Stimulated activated memory B cell treated with anti-CD40 and anti-IgM and Interleukin-4, amounts not matched to agents 10 μg/mL and 1 μg/mL and 100 μg/mL, for 72 hours (primary cell): ENCODE measurements around the gene PRR14L.
A peak's percentile ranks its signal among the peaks of the same experiment; 100 is the strongest.

ENCODE experiments used
- ATAC-seq: fragments of 150-1000 bp; cut with Tn5 transposase; 2 replicates; pipeline ENCODE4 v1.10.0; 2021
- H3K27ac Mint-ChIP-seq: one replicate; pipeline ENCODE4 v1.8.0; 2022; ENCODE audit warnings: mild to moderate bottlenecking, mixed read lengths
- H3K27me3 Mint-ChIP-seq: one replicate; pipeline ENCODE4 v1.8.0; 2022; ENCODE audit warnings: mixed read lengths
- H3K36me3 Mint-ChIP-seq: one replicate; pipeline ENCODE4 v1.8.0; 2022; ENCODE audit warnings: mixed read lengths
- H3K4me1 Mint-ChIP-seq: one replicate; pipeline ENCODE4 v1.8.0; 2022; ENCODE audit warnings: mixed read lengths
- H3K4me3 Mint-ChIP-seq: one replicate; pipeline ENCODE4 v1.8.0; 2022; ENCODE audit warnings: mild to moderate bottlenecking, moderate library complexity, mixed read lengths
- H3K9me3 Mint-ChIP-seq: one replicate; pipeline ENCODE4 v1.8.0; 2022; ENCODE audit warnings: mixed read lengths

The PRR14L gene

GRCh38 chr22:31647523-31648320, 102.2 kb downstream of the PRR14L start:
- H3K36me3 Mint-ChIP-seq = peaks cover 9% of the 10 kb centered on the region
- no peaks in the 10 kb centered on the region for H3K27me3 Mint-ChIP-seq
- ATAC-seq = no peak
- H3K9me3 Mint-ChIP-seq = no peaks in the 10 kb centered on the region
- no peak overlapping the region for H3K4me3 Mint-ChIP-seq
- H3K4me1 Mint-ChIP-seq = peaks cover 41% of the 10 kb centered on the region
- peak overlapping the region; percentile 68 for H3K27ac Mint-ChIP-seq

GRCh38 chr22:31647066-31647465, 102.9 kb downstream of the PRR14L start:
- Mint-ChIP-seq H3K9me3 (no peaks in the 10 kb centered on the region), H3K4me3 (no peak overlapping the region), H3K4me1 (peaks cover 35% of the 10 kb centered on the region), H3K27ac (peak overlapping the region; percentile 68), H3K36me3 (peaks cover 13% of the 10 kb centered on the region), H3K27me3 (no peaks in the 10 kb centered on the region)
- ATAC-seq = no peak

- no peaks in the 10 kb centered on the region for H3K9me3 Mint-ChIP-seq
- no peak overlapping the region for H3K4me3 Mint-ChIP-seq
- peaks cover 14% of the 10 kb centered on the region for H3K36me3 Mint-ChIP-seq
- peak overlapping the region; percentile 68 for H3K27ac Mint-ChIP-seq
- no peaks in the 10 kb centered on the region for H3K27me3 Mint-ChIP-seq
- ATAC-seq = peak; percentile 83
- peaks cover 28% of the 10 kb centered on the region for H3K4me1 Mint-ChIP-seq
Measured at GRCh38 chr22:31646186-31647019, 103.5 kb downstream of the PRR14L start.

- no peak for ATAC-seq
- Mint-ChIP-seq H3K9me3 (no peaks in the 10 kb centered on the region), H3K4me3 (no peak overlapping the region), H3K27ac (peak overlapping the region; percentile 96), H3K27me3 (no peaks in the 10 kb centered on the region), H3K4me1 (peaks cover 55% of the 10 kb centered on the region), H3K36me3 (peaks cover 11% of the 10 kb centered on the region)
Measured at GRCh38 chr22:31639436-31640039, 110.4 kb downstream of the PRR14L start.

GRCh38 chr22:31637891-31638618, 111.9 kb downstream of the PRR14L start:
- ATAC-seq = peak; percentile 85
- peaks cover 68% of the 10 kb centered on the region for H3K4me1 Mint-ChIP-seq
- peaks cover 14% of the 10 kb centered on the region for H3K36me3 Mint-ChIP-seq
- H3K27ac Mint-ChIP-seq = peak overlapping the region; percentile 96
- peak overlapping the region; percentile 77 for H3K4me3 Mint-ChIP-seq
- H3K9me3 Mint-ChIP-seq = no peaks in the 10 kb centered on the region
- H3K27me3 Mint-ChIP-seq = no peaks in the 10 kb centered on the region

GRCh38 chr22:31637447-31637890, 112.5 kb downstream of the PRR14L start:
- H3K27ac Mint-ChIP-seq = peak overlapping the region; percentile 96
- H3K4me3 Mint-ChIP-seq = peak overlapping the region; percentile 77
- no peaks in the 10 kb centered on the region for H3K27me3 Mint-ChIP-seq
- peaks cover 68% of the 10 kb centered on the region for H3K4me1 Mint-ChIP-seq
- H3K9me3 Mint-ChIP-seq = no peaks in the 10 kb centered on the region
- ATAC-seq = peak; percentile 84
- peaks cover 14% of the 10 kb centered on the region for H3K36me3 Mint-ChIP-seq

- ATAC-seq = no peak
Measured at GRCh38 chr22:31635638-31636306, 114.2 kb downstream of the PRR14L start.

GRCh38 chr22:31631436-31631835, 118.5 kb downstream of the PRR14L start:
- H3K9me3 Mint-ChIP-seq = no peaks in the 10 kb centered on the region

More at GRCh38 chr22:31635638-31636306, 114.2 kb downstream of the PRR14L start:
- no peaks in the 10 kb centered on the region for H3K27me3 Mint-ChIP-seq
- H3K4me3 Mint-ChIP-seq = no peak overlapping the region
- H3K27ac Mint-ChIP-seq = peak overlapping the region; percentile 40
- H3K4me1 Mint-ChIP-seq = peaks cover 75% of the 10 kb centered on the region
- peaks cover 9% of the 10 kb centered on the region for H3K36me3 Mint-ChIP-seq
- no peaks in the 10 kb centered on the region for H3K9me3 Mint-ChIP-seq

More at GRCh38 chr22:31631436-31631835, 118.5 kb downstream of the PRR14L start:
- no peaks in the 10 kb centered on the region for H3K27me3 Mint-ChIP-seq
- peak overlapping the region; percentile 85 for H3K27ac Mint-ChIP-seq
- H3K4me3 Mint-ChIP-seq = peak overlapping the region; percentile 80
- no peak for ATAC-seq
- H3K4me1 Mint-ChIP-seq = peaks cover 72% of the 10 kb centered on the region
- peaks cover 19% of the 10 kb centered on the region for H3K36me3 Mint-ChIP-seq
